Thoracic aorta (tissue), 2 donors: ENCODE results near the gene TRUB1. TPM values are rescaled to one million over a fixed set of nuclear protein-coding genes. Genes with fewer than 3 reads are reported as not detected.
A peak's percentile ranks its signal among the peaks of the same experiment; 100 is the strongest.

Source experiments
- ATAC-seq: fragments of 150-250 bp; one replicate; pipeline ENCODE4 v1.8.0; 2017; ENCODE audit warnings: low read depth; ENCODE audit not compliant: insufficient number of reproducible peaks, low FRiP score
- DNase-seq: peaks from one replicate; pipeline ENCODE4 v3.0.0-alpha.2; 2020; ENCODE audit warnings: low spot score
- H3K27ac ChIP-seq, 2 donors: fragments of 200-600 bp; sonication (generic); 1 replicate in 1 of 2; 2 replicates in 1 of 2; pipeline ENCODE4 v1.5.1; 2016; ENCODE audit warnings: mild to moderate bottlenecking in 2 of 2, moderate library complexity in 2 of 2
- H3K27me3 ChIP-seq: fragments of 200-600 bp; sonication (generic); replicated peaks from 2 replicates; pipeline ENCODE4 v1.6.0; 2016; ENCODE audit warnings: mild to moderate bottlenecking; ENCODE audit not compliant: insufficient read depth
- H3K36me3 ChIP-seq: fragments of 200-600 bp; sonication (generic); one replicate; pipeline ENCODE4 v1.5.1; 2016
- H3K4me1 ChIP-seq, 2 donors: fragments of 200-600 bp; sonication (generic); 1 replicate in 1 of 2; 2 replicates in 1 of 2; pipeline versions ENCODE4 v1.5.1 to v1.6.0; 2016; ENCODE audit warnings: low read depth in 2 of 2, mild to moderate bottlenecking in 1 of 2; ENCODE audit not compliant: control insufficient read depth in 1 of 2
- H3K4me3 ChIP-seq: fragments of 200-600 bp; sonication (generic); 2 replicates; pipeline ENCODE4 v1.5.1; 2016; ENCODE audit warnings: mild to moderate bottlenecking
- H3K9me3 ChIP-seq: fragments of 200-600 bp; sonication (generic); 2 replicates; pipeline ENCODE4 v1.5.1; 2016
- total RNA-seq, 2 donors: library from RNA; depleted of rRNA; stranded (reverse); fragments of >200 nt; gene quantifications; one replicate each; pipeline versions ENCODE4 v1.1.0 to v1.2.3, GENCODE V29; 2016
- TF ChIP-seq, protein P1 (sequence below): fragments of 200-600 bp; sonication (generic); IDR thresholded peaks from one replicate; pipeline ENCODE4 v1.5.1; 2019; ENCODE audit warnings: antibody characterized with exemption

Gene TRUB1
- total RNA-seq, 2 donors from 2014 or later: 8.8 to 9.5 TPM

DNA sequence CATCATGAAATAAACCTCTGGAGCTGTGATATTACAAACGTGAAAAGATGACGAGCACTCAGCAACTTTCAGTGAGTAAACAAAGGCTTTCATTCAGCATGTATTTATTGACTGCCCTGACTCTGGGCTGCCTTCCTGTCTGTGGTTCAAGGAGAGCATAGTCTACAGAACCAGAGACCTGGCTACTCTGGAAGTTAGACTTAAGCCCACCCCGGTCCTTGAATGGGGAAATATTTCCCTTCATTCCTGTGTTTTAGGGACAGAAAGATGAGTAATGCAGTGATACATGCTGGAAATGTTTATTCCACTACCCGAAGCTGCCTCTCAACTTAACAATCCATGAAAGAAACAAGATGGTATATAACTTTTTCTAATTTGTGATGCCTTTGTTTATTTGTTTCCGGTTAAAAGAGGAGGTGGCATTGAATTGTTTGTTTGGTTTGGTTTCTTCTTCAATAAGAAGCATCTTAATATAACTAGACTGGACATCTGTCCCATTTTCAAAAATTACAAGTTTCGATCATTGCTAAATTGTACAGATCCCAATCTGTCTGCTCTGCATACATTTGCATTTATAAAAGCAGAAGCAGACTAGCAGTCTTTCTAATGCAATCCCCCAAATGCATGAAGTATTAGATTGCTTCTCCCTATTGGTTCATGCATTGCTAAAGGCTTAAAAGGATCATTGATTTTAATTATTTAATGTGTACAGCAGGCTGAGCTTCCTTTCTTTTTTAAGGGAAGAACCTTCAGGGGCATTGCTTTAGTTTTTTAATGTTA is 57.7 kb downstream of the TRUB1 start:
- DNase-seq (no peak), ATAC-seq (no peak)
- no peaks in the 10 kb centered on the region for H3K9me3 ChIP-seq
- no peak overlapping the region for H3K4me3 ChIP-seq
- peaks cover 0 to 4% of the 10 kb centered on the region in 2 donors for H3K4me1 ChIP-seq
- H3K27ac ChIP-seq: no peak overlapping the region
- no peaks in the 10 kb centered on the region for H3K27me3 ChIP-seq
- no peaks in the 10 kb centered on the region for H3K36me3 ChIP-seq
- TF ChIP-seq, protein P1, sequence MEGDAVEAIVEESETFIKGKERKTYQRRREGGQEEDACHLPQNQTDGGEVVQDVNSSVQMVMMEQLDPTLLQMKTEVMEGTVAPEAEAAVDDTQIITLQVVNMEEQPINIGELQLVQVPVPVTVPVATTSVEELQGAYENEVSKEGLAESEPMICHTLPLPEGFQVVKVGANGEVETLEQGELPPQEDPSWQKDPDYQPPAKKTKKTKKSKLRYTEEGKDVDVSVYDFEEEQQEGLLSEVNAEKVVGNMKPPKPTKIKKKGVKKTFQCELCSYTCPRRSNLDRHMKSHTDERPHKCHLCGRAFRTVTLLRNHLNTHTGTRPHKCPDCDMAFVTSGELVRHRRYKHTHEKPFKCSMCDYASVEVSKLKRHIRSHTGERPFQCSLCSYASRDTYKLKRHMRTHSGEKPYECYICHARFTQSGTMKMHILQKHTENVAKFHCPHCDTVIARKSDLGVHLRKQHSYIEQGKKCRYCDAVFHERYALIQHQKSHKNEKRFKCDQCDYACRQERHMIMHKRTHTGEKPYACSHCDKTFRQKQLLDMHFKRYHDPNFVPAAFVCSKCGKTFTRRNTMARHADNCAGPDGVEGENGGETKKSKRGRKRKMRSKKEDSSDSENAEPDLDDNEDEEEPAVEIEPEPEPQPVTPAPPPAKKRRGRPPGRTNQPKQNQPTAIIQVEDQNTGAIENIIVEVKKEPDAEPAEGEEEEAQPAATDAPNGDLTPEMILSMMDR: no peak

DNA sequence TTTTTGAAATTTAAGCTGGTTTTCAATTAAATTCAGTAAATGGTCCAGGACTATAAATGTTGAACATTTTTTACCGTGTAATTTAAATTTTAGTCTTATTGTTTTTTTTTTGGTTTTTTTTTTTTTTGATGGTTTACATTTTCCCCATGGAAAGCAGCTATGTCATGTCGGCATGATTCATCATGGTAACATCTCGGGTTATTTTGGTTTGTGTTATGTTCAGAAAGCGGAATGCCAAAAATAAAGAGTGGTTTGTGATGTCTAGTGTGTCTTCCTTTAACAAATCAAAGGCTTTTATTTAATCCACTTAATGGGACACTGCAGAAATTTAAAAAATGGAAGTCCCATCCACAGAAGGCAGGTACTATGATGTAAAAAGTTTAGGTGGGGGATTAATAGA is 58.5 kb downstream of the TRUB1 start:
- TF ChIP-seq, protein P1: no peak
- ATAC-seq: no peak
- H3K4me1 ChIP-seq: peaks cover 0 to 5% of the 10 kb centered on the region in 2 donors

DNA sequence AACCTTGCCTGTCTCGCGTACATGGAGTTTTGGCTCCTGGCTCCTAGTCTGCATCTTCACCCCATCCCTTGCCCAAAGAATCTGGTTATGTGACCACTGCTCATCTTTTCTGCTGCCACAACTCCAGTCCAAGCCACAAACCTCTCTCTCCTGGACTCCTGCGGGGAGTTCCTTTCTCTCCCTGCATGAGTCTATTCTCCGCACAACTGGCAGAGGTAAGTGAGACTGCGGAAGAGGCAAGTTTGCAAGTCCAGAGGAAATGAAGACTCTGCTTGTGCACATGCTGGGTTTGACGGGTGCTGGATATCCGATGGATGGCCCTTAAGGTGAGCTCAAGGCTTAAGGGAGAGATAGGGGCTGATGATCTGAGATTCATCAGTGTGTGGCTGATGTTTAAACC is 61.0 kb downstream of the TRUB1 start:
- Histone ChIP-seq H3K36me3 (no peaks in the 10 kb centered on the region), H3K27ac (no peak overlapping the region), H3K9me3 (no peaks in the 10 kb centered on the region), H3K4me3 (no peak overlapping the region), H3K4me1 (peaks cover 0 to 13% of the 10 kb centered on the region in 2 donors), H3K27me3 (no peaks in the 10 kb centered on the region)
- DNase-seq: no peak
- no peak for ATAC-seq
- TF ChIP-seq, protein P1: no peak

More for the DNA sequence above, 58.5 kb downstream of the TRUB1 start:
- Histone ChIP-seq H3K9me3 (no peaks in the 10 kb centered on the region), H3K27ac (no peak overlapping the region), H3K4me3 (no peak overlapping the region), H3K27me3 (no peaks in the 10 kb centered on the region), H3K36me3 (no peaks in the 10 kb centered on the region)
- DNase-seq: no peak

DNA sequence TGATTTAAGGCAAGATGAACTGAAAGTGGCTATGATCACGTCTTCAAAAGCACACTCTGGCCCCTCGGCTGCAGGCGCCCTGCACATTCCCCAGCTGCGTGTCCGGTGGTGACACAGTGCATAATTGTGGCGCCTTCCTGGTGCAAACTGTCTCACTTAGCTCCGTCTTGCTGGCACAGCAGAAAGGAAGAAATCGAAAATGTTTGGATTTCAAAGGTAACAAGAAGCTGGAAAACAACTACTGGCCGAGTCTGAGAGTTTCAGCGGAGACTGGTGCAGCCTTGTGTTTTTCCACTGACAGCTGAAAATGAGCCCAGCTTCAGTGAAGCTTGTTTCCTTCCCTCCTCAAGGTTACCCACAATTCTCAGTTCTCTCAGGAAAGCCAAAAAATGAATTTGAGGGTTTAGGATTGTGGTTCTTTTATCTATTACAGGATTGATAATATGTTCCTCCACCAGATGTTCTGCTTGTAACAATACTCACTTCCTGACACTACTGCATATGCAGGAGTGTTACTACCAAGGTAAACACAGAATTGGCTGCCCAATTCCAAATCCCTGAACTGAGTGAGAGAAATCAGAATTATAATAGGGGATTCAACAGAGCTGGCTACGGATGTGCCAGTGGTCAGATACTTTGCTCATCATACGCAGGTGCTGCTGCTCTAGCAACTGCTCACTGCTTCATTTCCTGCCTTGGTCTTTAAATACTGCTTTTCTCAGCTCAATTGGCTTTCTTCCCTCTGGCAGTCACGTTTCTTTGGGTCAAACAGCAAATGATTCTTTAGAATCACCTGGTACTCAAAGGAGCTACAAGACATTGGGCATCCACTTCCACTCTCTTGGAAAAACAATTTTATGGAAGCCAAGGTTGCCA is 63.7 kb downstream of the TRUB1 start:
- DNase-seq: no peak
- Histone ChIP-seq H3K27me3 (no peaks in the 10 kb centered on the region), H3K4me3 (peak overlapping the region; percentile 61), H3K36me3 (no peaks in the 10 kb centered on the region), H3K9me3 (no peaks in the 10 kb centered on the region), H3K4me1 (peaks cover 0 to 13% of the 10 kb centered on the region in 2 donors), H3K27ac (peak overlapping the region; percentile 71 to 72)
- TF ChIP-seq, protein P1: no peak
- no peak for ATAC-seq

DNA sequence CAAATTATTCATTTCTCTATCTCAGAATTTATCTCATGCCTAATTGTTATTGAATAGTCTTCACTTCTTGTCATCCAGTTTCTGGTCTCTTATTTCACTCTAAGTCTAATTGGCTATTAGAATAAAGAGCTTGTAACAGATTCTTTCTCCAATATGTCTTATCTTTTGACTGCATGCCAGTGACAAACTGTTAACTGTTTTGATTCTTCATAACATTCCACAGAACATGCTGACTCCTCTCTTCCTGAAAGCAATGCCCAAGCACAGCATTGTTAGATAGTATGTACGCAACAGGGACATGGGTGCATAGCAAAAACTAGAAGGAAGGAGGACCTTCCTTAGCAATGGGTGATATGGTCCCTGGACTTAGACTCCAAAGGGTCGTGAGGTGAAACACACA is 65.4 kb downstream of the TRUB1 start:
- Histone ChIP-seq H3K4me1 (peaks cover 0 to 13% of the 10 kb centered on the region in 2 donors), H3K27me3 (no peaks in the 10 kb centered on the region), H3K4me3 (no peak overlapping the region), H3K27ac (no peak overlapping the region), H3K36me3 (no peaks in the 10 kb centered on the region), H3K9me3 (no peaks in the 10 kb centered on the region)
- TF ChIP-seq, protein P1: no peak
- no peak for DNase-seq
- ATAC-seq: no peak
